ENCODE data around the gene BUB1. TPM values are rescaled to one million over a fixed set of nuclear protein-coding genes. Genes with fewer than 3 reads are reported as not detected.

Gene BUB1
- total RNA-seq, 2 experiments from 2014 or later = 125 to 180 TPM

DNA sequence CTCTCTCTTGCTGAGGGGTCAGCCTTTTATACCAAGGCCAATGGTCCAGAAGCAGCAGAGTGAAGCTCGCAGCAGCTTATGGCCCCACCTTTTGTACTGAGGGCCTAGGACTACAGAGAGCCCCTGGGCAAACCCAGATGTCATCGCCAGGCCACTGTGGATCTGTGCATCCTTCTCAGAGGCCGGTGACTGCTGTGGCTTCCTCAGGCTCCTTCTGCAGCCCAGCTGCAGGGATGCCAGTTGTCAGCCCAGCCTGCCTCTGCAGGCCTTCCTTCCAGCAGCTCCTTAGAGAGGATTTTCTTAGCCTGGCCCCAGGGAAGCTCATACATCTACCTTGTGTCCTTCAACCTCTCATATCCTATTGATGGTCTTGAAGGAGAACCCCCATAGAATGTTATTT, 48.0 kb upstream of the BUB1 start:
- H3K4me1 ChIP-seq (ENCODE audit: insufficient read depth, low read length, poor library complexity, severe bottlenecking) = peaks cover 5% of the 10 kb centered on the region
- no peaks in the 10 kb centered on the region for H3K9me2 ChIP-seq (ENCODE audit: insufficient read depth, low read length)
- TF ChIP-seq, protein P1, sequence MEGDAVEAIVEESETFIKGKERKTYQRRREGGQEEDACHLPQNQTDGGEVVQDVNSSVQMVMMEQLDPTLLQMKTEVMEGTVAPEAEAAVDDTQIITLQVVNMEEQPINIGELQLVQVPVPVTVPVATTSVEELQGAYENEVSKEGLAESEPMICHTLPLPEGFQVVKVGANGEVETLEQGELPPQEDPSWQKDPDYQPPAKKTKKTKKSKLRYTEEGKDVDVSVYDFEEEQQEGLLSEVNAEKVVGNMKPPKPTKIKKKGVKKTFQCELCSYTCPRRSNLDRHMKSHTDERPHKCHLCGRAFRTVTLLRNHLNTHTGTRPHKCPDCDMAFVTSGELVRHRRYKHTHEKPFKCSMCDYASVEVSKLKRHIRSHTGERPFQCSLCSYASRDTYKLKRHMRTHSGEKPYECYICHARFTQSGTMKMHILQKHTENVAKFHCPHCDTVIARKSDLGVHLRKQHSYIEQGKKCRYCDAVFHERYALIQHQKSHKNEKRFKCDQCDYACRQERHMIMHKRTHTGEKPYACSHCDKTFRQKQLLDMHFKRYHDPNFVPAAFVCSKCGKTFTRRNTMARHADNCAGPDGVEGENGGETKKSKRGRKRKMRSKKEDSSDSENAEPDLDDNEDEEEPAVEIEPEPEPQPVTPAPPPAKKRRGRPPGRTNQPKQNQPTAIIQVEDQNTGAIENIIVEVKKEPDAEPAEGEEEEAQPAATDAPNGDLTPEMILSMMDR (conservative IDR thresholded peaks at IDR 0.05; ENCODE audit: low read length) = no peak
- no peak for TF ChIP-seq EZH2phosphoT487 (IDR thresholded peaks at IDR 0.05; ENCODE audit: borderline replicate concordance, low read depth, low read length)
- no peaks in the 10 kb centered on the region for H3K9me3 ChIP-seq (ENCODE audit: low read length)
- no peak overlapping the region for H2AFZ ChIP-seq (ENCODE audit: low read length)
- H4K20me1 ChIP-seq (ENCODE audit: insufficient read depth, low read length) = no peaks in the 10 kb centered on the region
- CTCF ChIA-PET (ENCODE audit: unreplicated experiment) = no interaction called here
- H3K27ac ChIP-seq (ENCODE audit: low read depth, low read length, poor library complexity, severe bottlenecking) = no peak overlapping the region
- H3K79me2 ChIP-seq (ENCODE audit: insufficient read depth, low read depth, low read length) = no peaks in the 10 kb centered on the region
- BruUV-seq (replicated peaks) = no TSS peak
- H3K4me3 ChIP-seq (ENCODE audit: low read depth, low read length, poor library complexity, severe bottlenecking) = no peak overlapping the region
- intact Hi-C loops (cut with micrococcal nuclease; ENCODE audit: unreplicated experiment) = no loop called here
- no peak overlapping the region for H3K4me2 ChIP-seq (ENCODE audit: low read length)
- POLR2A ChIA-PET = no interaction called here
- H3K36me3 ChIP-seq (ENCODE audit: insufficient read depth, low read length) = no peaks in the 10 kb centered on the region
- no peak for DNase-seq (ENCODE audit: low spot score)

DNA sequence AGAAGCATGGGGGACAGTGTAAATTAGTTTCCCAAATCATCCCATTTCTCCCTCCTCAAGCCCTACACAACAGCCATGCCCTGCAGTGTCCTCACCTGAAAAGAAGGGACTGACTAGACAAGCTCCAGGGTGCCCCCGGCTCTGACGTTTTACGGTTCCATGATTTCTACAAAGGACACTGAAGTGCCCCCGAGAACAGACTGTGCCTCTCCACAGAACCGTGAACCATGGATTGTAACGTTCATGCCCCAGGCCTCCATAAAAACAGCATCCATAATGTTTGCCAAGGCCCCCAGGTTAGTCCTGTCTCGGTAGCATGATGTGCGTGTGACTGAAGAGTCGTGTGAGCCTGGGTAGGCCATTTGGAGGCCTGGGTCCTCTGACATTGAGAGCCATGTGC, 47.5 kb upstream of the BUB1 start:
- POLR2A ChIA-PET = no interaction called here
- no peaks in the 10 kb centered on the region for H3K9me3 ChIP-seq (ENCODE audit: low read length)
- H2AFZ ChIP-seq (ENCODE audit: low read length) = no peak overlapping the region
- H3K4me2 ChIP-seq (ENCODE audit: low read length) = no peak overlapping the region
- H4K20me1 ChIP-seq (ENCODE audit: insufficient read depth, low read length) = no peaks in the 10 kb centered on the region
- H3K36me3 ChIP-seq (ENCODE audit: insufficient read depth, low read length) = no peaks in the 10 kb centered on the region
- no peaks in the 10 kb centered on the region for H3K79me2 ChIP-seq (ENCODE audit: insufficient read depth, low read depth, low read length)
- no peak overlapping the region for H3K27ac ChIP-seq (ENCODE audit: low read depth, low read length, poor library complexity, severe bottlenecking)
- H3K4me3 ChIP-seq (ENCODE audit: low read depth, low read length, poor library complexity, severe bottlenecking) = no peak overlapping the region
- BruUV-seq (replicated peaks) = no TSS peak
- no peak for DNase-seq (ENCODE audit: low spot score)
- intact Hi-C loops (cut with micrococcal nuclease; ENCODE audit: unreplicated experiment) = no loop called here
- no peaks in the 10 kb centered on the region for H3K9me2 ChIP-seq (ENCODE audit: insufficient read depth, low read length)
- CTCF ChIA-PET (ENCODE audit: unreplicated experiment) = no interaction called here
- H3K4me1 ChIP-seq (ENCODE audit: insufficient read depth, low read length, poor library complexity, severe bottlenecking) = no peaks in the 10 kb centered on the region
- TF ChIP-seq, protein P1 (conservative IDR thresholded peaks at IDR 0.05; ENCODE audit: low read length) = no peak
- no peak for TF ChIP-seq EZH2phosphoT487 (IDR thresholded peaks at IDR 0.05; ENCODE audit: borderline replicate concordance, low read depth, low read length)

DNA sequence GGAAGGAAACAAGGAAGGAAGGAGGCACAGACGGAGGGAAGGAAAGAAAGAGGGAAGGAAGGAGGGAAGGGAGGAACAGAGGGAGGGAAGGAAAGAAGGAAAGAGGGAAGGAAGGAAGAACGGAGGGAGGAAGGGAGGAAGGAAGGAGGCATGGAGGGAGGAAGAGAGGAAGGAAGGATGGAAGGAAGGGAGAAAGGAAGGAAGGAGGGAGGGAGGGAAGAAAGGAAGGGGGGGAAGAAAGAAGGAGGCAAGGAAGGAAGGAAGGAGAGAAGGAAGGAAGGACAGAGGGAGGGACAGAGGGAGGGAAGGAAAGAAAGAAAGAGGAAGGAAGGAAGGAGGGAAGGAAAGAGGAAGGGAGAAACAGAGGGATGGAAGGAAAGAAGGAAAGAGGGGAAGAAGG, 47.0 kb upstream of the BUB1 start:
- no peaks in the 10 kb centered on the region for H3K4me1 ChIP-seq (ENCODE audit: insufficient read depth, low read length, poor library complexity, severe bottlenecking)
- TF ChIP-seq, protein P1 (conservative IDR thresholded peaks at IDR 0.05; ENCODE audit: low read length) = no peak
- no peak for TF ChIP-seq EZH2phosphoT487 (IDR thresholded peaks at IDR 0.05; ENCODE audit: borderline replicate concordance, low read depth, low read length)
- intact Hi-C loops (cut with micrococcal nuclease; ENCODE audit: unreplicated experiment) = no loop called here
- H3K36me3 ChIP-seq (ENCODE audit: insufficient read depth, low read length) = no peaks in the 10 kb centered on the region
- no peak overlapping the region for H3K4me2 ChIP-seq (ENCODE audit: low read length)
- no peaks in the 10 kb centered on the region for H3K9me2 ChIP-seq (ENCODE audit: insufficient read depth, low read length)
- no peak overlapping the region for H3K4me3 ChIP-seq (ENCODE audit: low read depth, low read length, poor library complexity, severe bottlenecking)
- POLR2A ChIA-PET = no interaction called here
- H3K27ac ChIP-seq (ENCODE audit: low read depth, low read length, poor library complexity, severe bottlenecking) = no peak overlapping the region
- no peak for DNase-seq (ENCODE audit: low spot score)
- H4K20me1 ChIP-seq (ENCODE audit: insufficient read depth, low read length) = no peaks in the 10 kb centered on the region
- H3K79me2 ChIP-seq (ENCODE audit: insufficient read depth, low read depth, low read length) = no peaks in the 10 kb centered on the region
- no peaks in the 10 kb centered on the region for H3K9me3 ChIP-seq (ENCODE audit: low read length)
- CTCF ChIA-PET (ENCODE audit: unreplicated experiment) = no interaction called here
- no peak overlapping the region for H2AFZ ChIP-seq (ENCODE audit: low read length)
- no TSS peak for BruUV-seq (replicated peaks)
